SK-N-MC (cell line): ENCODE data around the gene XRCC4.

Experiments
- EZH2 ChIP-seq: fragments of 200-600 bp; sonication (generic); IDR thresholded peaks from one replicate; pipeline ENCODE4 v1.6.1; 2017; ENCODE audit warnings: antibody characterized with exemption
- FOXP2 ChIP-seq: optimal IDR thresholded peaks from 2 replicates; pipeline ENCODE3; 2011; ENCODE audit warnings: mild to moderate bottlenecking, moderate library complexity; ENCODE audit not compliant: insufficient read depth; ENCODE audit errors: extremely low read length, control extremely low read depth
- POLR2AphosphoS5 ChIP-seq: IDR thresholded peaks from 2 replicates; pipeline ENCODE4 v1.6.1; 2012; ENCODE audit warnings: mild to moderate bottlenecking, low read depth, low read length, borderline replicate concordance

GRCh38 chr5:83376461-83376860 is 299.1 kb downstream of the XRCC4 start:
- TF ChIP-seq POLR2AphosphoS5 (no peak), EZH2 (no peak), FOXP2 (no peak)
